Astrocyte (in vitro differentiated cells and primary cell): ENCODE data around the gene DYNC1LI1.

Experiments used
- EZH2 ChIP-seq: IDR thresholded peaks from 2 replicates; pipeline ENCODE4 v1.6.1; 2012; ENCODE audit warnings: mild to moderate bottlenecking, low read length, inconsistent platforms; ENCODE audit not compliant: insufficient read depth
- TF ChIP-seq, protein P1 (sequence below): IDR thresholded peaks from 2 replicates; pipeline ENCODE4 v1.5.1; 2011; ENCODE audit warnings: low read depth, mild to moderate bottlenecking, inconsistent platforms, low read length, moderate library complexity; ENCODE audit not compliant: insufficient read depth

GRCh38 chr3:32502946-32503286 lies 67.7 kb downstream of the DYNC1LI1 start:
- TF ChIP-seq, protein P1, sequence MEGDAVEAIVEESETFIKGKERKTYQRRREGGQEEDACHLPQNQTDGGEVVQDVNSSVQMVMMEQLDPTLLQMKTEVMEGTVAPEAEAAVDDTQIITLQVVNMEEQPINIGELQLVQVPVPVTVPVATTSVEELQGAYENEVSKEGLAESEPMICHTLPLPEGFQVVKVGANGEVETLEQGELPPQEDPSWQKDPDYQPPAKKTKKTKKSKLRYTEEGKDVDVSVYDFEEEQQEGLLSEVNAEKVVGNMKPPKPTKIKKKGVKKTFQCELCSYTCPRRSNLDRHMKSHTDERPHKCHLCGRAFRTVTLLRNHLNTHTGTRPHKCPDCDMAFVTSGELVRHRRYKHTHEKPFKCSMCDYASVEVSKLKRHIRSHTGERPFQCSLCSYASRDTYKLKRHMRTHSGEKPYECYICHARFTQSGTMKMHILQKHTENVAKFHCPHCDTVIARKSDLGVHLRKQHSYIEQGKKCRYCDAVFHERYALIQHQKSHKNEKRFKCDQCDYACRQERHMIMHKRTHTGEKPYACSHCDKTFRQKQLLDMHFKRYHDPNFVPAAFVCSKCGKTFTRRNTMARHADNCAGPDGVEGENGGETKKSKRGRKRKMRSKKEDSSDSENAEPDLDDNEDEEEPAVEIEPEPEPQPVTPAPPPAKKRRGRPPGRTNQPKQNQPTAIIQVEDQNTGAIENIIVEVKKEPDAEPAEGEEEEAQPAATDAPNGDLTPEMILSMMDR, result no peak
- TF ChIP-seq EZH2, result no peak
